OCI-LY3 (cell line): Measurements from ENCODE around the gene TRIM7.

Source experiments
- CTCF ChIP-seq: fragments of 200-600, 300-600 bp; sonication (generic); IDR thresholded peaks from 2 replicates; pipeline ENCODE4 v1.5.1; 2014; ENCODE audit warnings: antibody characterized with exemption, low read length, low read depth
- EZH2phosphoT487 ChIP-seq: fragments of 200-600 bp; shearing (Covaris generic); IDR thresholded peaks from 2 replicates; pipeline ENCODE4 v1.6.1; 2018; ENCODE audit warnings: antibody characterized with exemption, mixed run types, low read depth

- TF ChIP-seq CTCF (no peak), EZH2phosphoT487 (no peak)
These were observed 25.0 kb upstream of the TRIM7 start for GRCh38 chr5:181229996-181230395.
